Stimulated activated naive CD8-positive, alpha-beta T cell treated with anti-CD3 and anti-CD28 coated beads, Interleukin-15, amount 100 ng/mL, for 72 hours (primary cell): Measurements from ENCODE around the gene MTCL1.

Experiments used
- ATAC-seq: fragments of 150-1000 bp; cut with Tn5 transposase; 2 replicates; pipeline ENCODE4 v1.10.0; 2021; ENCODE audit warnings: mild to moderate bottlenecking, moderate library complexity
- DNase-seq, 2 donors: peaks; one replicate each; pipeline ENCODE4 v3.0.0; 2021 to 2022
- H3K27ac Mint-ChIP-seq, 2 donors: one replicate each; pipeline ENCODE4 v1.8.0; 2022; ENCODE audit warnings: mild to moderate bottlenecking in 2 of 2, mixed read lengths in 2 of 2, moderate library complexity in 2 of 2
- H3K27me3 Mint-ChIP-seq: one replicate; pipeline ENCODE4 v1.8.0; 2022; ENCODE audit warnings: mixed read lengths
- H3K4me1 Mint-ChIP-seq: one replicate; pipeline ENCODE4 v1.8.0; 2022; ENCODE audit warnings: mild to moderate bottlenecking, mixed read lengths
- H3K4me3 Mint-ChIP-seq, 2 donors: one replicate each; pipeline ENCODE4 v1.8.0; 2022; ENCODE audit warnings: mild to moderate bottlenecking in 2 of 2, mixed read lengths in 2 of 2, moderate library complexity in 1 of 2
- H3K9me3 Mint-ChIP-seq, 2 donors: one replicate each; pipeline ENCODE4 v1.8.0; 2022; ENCODE audit warnings: mixed read lengths in 2 of 2

Gene MTCL1

DNA sequence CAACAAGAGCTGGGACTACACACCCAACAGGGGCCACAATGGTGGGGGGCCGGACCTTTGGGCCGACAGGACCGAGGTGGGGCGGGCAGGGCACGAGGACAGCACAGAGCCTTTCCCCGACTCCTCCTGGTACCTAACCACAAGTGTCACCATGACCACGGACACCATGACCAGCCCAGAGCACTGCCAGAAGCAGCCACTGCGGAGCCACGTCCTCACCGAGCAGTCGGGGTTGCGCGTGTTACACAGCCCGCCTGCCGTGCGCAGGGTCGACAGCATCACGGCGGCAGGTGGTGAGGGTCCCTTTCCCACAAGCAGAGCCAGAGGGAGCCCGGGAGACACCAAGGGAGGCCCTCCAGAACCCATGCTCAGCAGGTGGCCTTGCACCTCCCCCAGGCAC lies 119.5 kb downstream of the MTCL1 start:
- Mint-ChIP-seq H3K4me1 (no peaks in the 10 kb centered on the region), H3K4me3 (no peak overlapping the region), H3K27me3 (no peaks in the 10 kb centered on the region), H3K27ac (peak overlapping the region in 1 of 2 donors; percentile 43), H3K9me3 (no peaks in the 10 kb centered on the region)
- ATAC-seq, result no peak
- DNase-seq, result no peak

- Mint-ChIP-seq H3K27ac (peak overlapping the region in 1 of 2 donors; percentile 43), H3K27me3 (no peaks in the 10 kb centered on the region), H3K4me3 (no peak overlapping the region), H3K9me3 (no peaks in the 10 kb centered on the region), H3K4me1 (no peaks in the 10 kb centered on the region)
- ATAC-seq (peak; percentile 18), DNase-seq (no peak)
Observed at GRCh38 chr18:8825273-8825672, 119.9 kb downstream of the MTCL1 start.

- H3K27ac Mint-ChIP-seq, result no peak overlapping the region
- ATAC-seq (peak; percentile 13), DNase-seq (no peak)
- H3K4me3 Mint-ChIP-seq, result no peak overlapping the region
- no peaks in the 10 kb centered on the region for H3K9me3 Mint-ChIP-seq
- H3K27me3 Mint-ChIP-seq, result no peaks in the 10 kb centered on the region
- no peaks in the 10 kb centered on the region for H3K4me1 Mint-ChIP-seq
Observed at GRCh38 chr18:8825729-8826375, 120.5 kb downstream of the MTCL1 start.

- DNase-seq, result no peak
- Mint-ChIP-seq H3K4me1 (no peaks in the 10 kb centered on the region), H3K4me3 (no peak overlapping the region), H3K27me3 (no peaks in the 10 kb centered on the region), H3K27ac (no peak overlapping the region), H3K9me3 (no peaks in the 10 kb centered on the region)
- no peak for ATAC-seq
Observed at GRCh38 chr18:8826514-8826913, 121.2 kb downstream of the MTCL1 start.

DNA sequence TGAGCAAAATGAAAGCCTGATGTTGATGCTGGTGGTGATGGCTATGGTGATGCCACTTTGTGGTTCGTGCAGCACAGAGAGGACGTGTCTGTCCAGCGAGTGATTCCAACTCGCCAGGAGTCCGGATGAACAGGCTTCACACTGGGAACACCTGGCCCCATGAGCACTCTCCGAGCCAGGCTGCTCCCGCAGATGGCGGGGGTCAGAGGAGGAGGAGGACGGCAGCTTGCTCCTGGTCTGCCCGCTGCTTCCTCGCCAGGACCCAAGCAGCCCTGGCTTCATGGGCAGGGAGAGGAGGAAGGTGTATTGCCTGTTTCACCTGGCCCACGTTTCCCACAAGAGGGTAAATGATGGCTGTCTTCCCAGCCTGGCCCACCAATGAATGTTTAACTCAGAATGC lies 121.6 kb downstream of the MTCL1 start:
- Mint-ChIP-seq H3K4me3 (no peak overlapping the region), H3K27me3 (no peaks in the 10 kb centered on the region), H3K9me3 (no peaks in the 10 kb centered on the region), H3K4me1 (no peaks in the 10 kb centered on the region), H3K27ac (no peak overlapping the region)
- DNase-seq (no peak), ATAC-seq (no peak)

- Mint-ChIP-seq H3K4me1 (no peaks in the 10 kb centered on the region), H3K4me3 (no peak overlapping the region), H3K27ac (no peak overlapping the region), H3K9me3 (no peaks in the 10 kb centered on the region), H3K27me3 (no peaks in the 10 kb centered on the region)
- DNase-seq (no peak), ATAC-seq (no peak)
Observed at GRCh38 chr18:8828300-8828699, 122.9 kb downstream of the MTCL1 start.

- ATAC-seq (no peak), DNase-seq (no peak)
- no peaks in the 10 kb centered on the region for H3K9me3 Mint-ChIP-seq
- H3K27ac Mint-ChIP-seq, result no peak overlapping the region
- no peaks in the 10 kb centered on the region for H3K27me3 Mint-ChIP-seq
- no peaks in the 10 kb centered on the region for H3K4me1 Mint-ChIP-seq
- no peak overlapping the region for H3K4me3 Mint-ChIP-seq
Observed at GRCh38 chr18:8828798-8829197, 123.4 kb downstream of the MTCL1 start.

DNA sequence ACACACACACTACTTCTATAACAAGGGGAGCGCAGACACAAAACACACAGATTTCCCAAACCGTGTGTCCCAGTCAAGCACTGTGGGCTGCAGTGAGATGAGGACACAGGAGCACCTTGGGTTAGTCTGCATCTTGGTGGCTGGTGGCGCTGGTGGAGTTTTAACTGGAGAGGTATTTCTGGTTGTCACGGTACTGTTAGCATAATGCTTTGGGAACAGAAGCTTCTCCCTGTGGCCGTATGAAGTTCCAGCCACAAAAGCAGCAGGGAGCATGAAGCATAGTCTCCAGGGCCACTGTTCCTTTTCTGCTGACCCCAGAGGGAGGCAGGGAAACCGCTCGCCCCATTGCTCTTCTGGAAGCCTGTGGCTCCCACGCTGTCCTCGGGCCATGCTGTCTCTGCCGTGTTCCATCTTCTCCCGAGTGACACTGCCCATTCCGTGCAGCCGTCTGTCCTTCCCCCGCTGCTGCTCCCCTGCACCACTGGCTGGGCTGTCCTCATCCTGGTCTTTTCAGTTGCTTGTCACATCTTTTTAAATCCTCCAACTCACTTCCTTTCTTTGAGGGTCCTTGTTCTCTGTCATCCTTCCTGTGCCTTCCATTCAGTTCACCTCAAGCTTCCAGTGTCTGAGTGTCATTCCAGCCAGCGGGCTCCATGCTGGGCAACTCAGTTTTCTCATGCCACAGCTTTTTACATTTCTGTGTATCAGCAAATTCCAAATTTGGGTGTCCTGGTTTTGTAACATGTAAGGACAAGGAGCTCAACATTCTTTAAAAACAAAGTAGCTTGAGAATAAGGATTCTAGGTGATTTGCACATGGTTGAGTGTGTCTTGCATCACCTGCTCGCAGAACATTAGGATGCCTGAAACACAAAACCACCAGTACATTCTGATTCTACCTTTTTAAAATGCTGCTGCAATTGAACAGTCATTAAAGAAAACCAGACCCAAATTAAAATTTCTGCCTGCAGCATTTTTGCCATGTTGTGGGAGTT lies 125.0 kb downstream of the MTCL1 start:
- no peak for DNase-seq
- no peak for ATAC-seq
- Mint-ChIP-seq H3K4me3 (no peak overlapping the region), H3K27me3 (no peaks in the 10 kb centered on the region), H3K27ac (peak overlapping the region in 1 of 2 donors; percentile 43), H3K9me3 (no peaks in the 10 kb centered on the region), H3K4me1 (no peaks in the 10 kb centered on the region)

DNA sequence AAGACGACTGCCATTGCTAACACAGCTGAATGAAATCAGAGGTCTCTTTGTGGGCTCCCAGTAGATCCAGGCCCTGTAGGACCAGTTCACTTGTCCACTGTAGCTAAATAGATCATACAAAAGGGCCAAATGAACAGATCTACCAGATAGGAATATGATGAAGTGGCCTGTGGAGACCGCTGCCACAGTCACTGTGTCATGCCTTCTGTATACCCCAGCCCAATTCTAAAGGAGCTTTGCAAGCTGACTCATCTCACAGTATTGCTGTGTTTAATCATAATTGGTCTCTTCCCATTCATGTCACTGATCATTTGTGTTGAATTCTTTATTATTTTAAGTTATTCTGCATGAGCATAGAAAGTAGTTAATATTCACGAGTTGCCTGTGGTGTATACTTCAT lies 125.8 kb downstream of the MTCL1 start:
- Mint-ChIP-seq H3K4me1 (no peaks in the 10 kb centered on the region), H3K27ac (no peak overlapping the region), H3K27me3 (no peaks in the 10 kb centered on the region), H3K4me3 (no peak overlapping the region), H3K9me3 (no peaks in the 10 kb centered on the region)
- DNase-seq (no peak), ATAC-seq (no peak)

DNA sequence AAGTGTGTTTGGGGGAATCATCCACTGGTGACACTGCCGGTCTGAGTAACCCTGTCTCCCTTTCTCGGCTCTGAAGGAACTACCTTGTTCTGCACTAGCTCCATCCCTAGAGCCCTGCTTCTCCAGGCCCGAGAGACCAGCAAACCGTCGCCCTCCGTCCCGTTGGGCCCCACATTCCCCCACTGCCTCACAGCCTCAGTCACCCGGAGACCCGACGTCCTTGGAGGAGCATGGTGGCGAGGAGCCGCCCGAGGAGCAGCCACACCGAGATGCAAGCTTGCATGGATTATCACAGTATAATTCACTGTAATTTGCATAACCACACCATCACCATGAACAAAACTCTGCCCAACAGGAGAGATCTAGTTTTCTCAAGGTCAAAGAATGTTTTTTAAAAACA lies 126.2 kb downstream of the MTCL1 start:
- no peaks in the 10 kb centered on the region for H3K4me1 Mint-ChIP-seq
- H3K27me3 Mint-ChIP-seq, result no peaks in the 10 kb centered on the region
- H3K9me3 Mint-ChIP-seq, result no peaks in the 10 kb centered on the region
- no peak for DNase-seq
- ATAC-seq, result no peak
- H3K27ac Mint-ChIP-seq, result no peak overlapping the region
- no peak overlapping the region for H3K4me3 Mint-ChIP-seq

- H3K27ac Mint-ChIP-seq, result no peak overlapping the region
- no peaks in the 10 kb centered on the region for H3K4me1 Mint-ChIP-seq
- ATAC-seq, result no peak
Observed at GRCh38 chr18:8833480-8833879, 128.1 kb downstream of the MTCL1 start.

DNA sequence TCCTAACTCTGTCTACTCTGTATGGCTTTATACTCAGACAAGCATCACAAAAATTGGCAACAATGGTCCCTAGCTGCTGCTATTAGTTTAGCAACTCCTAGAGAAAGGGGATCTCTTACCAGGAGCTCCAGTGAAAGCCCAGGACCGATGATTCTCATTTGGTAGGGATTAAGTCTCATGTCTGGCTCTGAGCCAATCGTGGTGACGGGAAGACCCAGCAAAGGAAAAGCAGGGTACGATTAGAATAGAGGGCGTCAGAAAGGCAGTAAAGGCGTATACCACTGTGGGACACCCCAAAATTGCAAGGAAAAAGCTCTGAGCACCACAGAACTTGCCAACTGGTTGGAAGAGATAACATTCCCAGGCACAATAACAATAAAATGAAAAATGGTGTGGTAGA lies 129.5 kb downstream of the MTCL1 start:
- Mint-ChIP-seq H3K27me3 (no peaks in the 10 kb centered on the region), H3K4me3 (no peak overlapping the region), H3K9me3 (peaks cover 0 to 7% of the 10 kb centered on the region in 2 donors), H3K27ac (no peak overlapping the region), H3K4me1 (no peaks in the 10 kb centered on the region)
- no peak for ATAC-seq
- no peak for DNase-seq

More at GRCh38 chr18:8833480-8833879, 128.1 kb downstream of the MTCL1 start:
- Mint-ChIP-seq H3K9me3 (peaks cover 0 to 7% of the 10 kb centered on the region in 2 donors), H3K27me3 (no peaks in the 10 kb centered on the region), H3K4me3 (no peak overlapping the region)
- no peak for DNase-seq

DNA sequence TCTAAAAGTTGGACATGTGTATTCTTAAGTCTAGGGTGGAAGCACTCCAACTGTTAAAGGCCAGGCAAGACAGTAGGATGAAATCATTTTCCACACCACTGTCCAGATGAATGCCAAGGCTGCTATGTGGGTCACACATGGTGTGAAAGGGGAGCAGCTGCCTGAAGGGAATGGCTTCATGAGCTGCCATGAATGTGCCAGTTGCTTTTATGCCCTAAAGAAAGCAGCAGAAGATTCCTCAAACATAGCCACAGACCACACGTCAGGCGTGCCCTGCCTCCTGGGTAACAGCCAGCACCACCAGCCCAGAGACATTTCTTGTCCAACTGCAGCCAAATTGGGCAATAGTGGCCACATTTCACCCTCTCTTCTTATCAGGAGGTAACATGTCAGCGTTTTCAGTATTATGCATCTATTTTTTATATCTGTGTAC lies 130.2 kb downstream of the MTCL1 start:
- H3K9me3 Mint-ChIP-seq, result peaks cover 0 to 7% of the 10 kb centered on the region in 2 donors
- no peak overlapping the region for H3K4me3 Mint-ChIP-seq
- DNase-seq (no peak), ATAC-seq (no peak)
- no peaks in the 10 kb centered on the region for H3K27me3 Mint-ChIP-seq
- H3K4me1 Mint-ChIP-seq, result no peaks in the 10 kb centered on the region
- no peak overlapping the region for H3K27ac Mint-ChIP-seq

DNA sequence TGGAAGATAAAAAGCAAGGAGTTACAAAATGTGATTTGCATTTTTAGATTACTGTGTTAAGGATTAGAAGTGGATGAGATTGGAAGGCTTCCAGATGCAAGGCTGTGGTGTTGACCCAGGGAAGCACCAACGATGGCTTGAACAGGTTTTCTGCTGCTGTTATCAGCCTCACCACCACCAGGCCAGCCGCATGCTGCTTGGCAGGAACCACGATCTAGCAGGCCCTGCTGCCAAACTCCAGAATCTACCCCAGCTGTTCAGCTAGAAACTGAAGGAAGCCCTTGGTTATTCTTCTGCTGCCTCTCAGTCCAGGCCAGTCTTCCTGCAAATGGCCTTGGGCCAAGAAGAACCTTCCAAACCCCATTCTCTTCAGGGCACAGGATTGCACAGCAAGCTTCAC lies 133.9 kb downstream of the MTCL1 start:
- DNase-seq (no peak), ATAC-seq (no peak)
- peaks cover 4% of the 10 kb centered on the region for H3K27me3 Mint-ChIP-seq
- peak overlapping the region in 1 of 2 donors; percentile 44 for H3K27ac Mint-ChIP-seq
- no peak overlapping the region for H3K4me3 Mint-ChIP-seq
- peaks cover 0 to 7% of the 10 kb centered on the region in 2 donors for H3K9me3 Mint-ChIP-seq
- peaks cover 5% of the 10 kb centered on the region for H3K4me1 Mint-ChIP-seq

GRCh38 chr18:8841781-8842485 lies 136.6 kb downstream of the MTCL1 start:
- peaks cover 5% of the 10 kb centered on the region for H3K4me1 Mint-ChIP-seq
- peaks cover 0 to 6% of the 10 kb centered on the region in 2 donors for H3K9me3 Mint-ChIP-seq
- ATAC-seq (no peak), DNase-seq (no peak)
- H3K27ac Mint-ChIP-seq, result no peak overlapping the region
- H3K4me3 Mint-ChIP-seq, result no peak overlapping the region
- H3K27me3 Mint-ChIP-seq, result peaks cover 6% of the 10 kb centered on the region

GRCh38 chr18:8842506-8842905 lies 137.2 kb downstream of the MTCL1 start:
- H3K9me3 Mint-ChIP-seq, result no peaks in the 10 kb centered on the region
- H3K27me3 Mint-ChIP-seq, result peaks cover 6% of the 10 kb centered on the region
- ATAC-seq (no peak), DNase-seq (no peak)
- no peak overlapping the region for H3K4me3 Mint-ChIP-seq
- no peak overlapping the region for H3K27ac Mint-ChIP-seq
- H3K4me1 Mint-ChIP-seq, result peaks cover 5% of the 10 kb centered on the region
